Medulla oblongata (tissue), 1 donor: ENCODE data around the gene THRA.
A peak's percentile ranks its signal among the peaks of the same experiment; 100 is the strongest.

Experiments used
- DNase-seq: peaks from one replicate; pipeline ENCODE4 v3.0.0-alpha.2; 2015; ENCODE audit errors: extremely low spot score

The THRA gene, protein sequence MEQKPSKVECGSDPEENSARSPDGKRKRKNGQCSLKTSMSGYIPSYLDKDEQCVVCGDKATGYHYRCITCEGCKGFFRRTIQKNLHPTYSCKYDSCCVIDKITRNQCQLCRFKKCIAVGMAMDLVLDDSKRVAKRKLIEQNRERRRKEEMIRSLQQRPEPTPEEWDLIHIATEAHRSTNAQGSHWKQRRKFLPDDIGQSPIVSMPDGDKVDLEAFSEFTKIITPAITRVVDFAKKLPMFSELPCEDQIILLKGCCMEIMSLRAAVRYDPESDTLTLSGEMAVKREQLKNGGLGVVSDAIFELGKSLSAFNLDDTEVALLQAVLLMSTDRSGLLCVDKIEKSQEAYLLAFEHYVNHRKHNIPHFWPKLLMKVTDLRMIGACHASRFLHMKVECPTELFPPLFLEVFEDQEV

DNA sequence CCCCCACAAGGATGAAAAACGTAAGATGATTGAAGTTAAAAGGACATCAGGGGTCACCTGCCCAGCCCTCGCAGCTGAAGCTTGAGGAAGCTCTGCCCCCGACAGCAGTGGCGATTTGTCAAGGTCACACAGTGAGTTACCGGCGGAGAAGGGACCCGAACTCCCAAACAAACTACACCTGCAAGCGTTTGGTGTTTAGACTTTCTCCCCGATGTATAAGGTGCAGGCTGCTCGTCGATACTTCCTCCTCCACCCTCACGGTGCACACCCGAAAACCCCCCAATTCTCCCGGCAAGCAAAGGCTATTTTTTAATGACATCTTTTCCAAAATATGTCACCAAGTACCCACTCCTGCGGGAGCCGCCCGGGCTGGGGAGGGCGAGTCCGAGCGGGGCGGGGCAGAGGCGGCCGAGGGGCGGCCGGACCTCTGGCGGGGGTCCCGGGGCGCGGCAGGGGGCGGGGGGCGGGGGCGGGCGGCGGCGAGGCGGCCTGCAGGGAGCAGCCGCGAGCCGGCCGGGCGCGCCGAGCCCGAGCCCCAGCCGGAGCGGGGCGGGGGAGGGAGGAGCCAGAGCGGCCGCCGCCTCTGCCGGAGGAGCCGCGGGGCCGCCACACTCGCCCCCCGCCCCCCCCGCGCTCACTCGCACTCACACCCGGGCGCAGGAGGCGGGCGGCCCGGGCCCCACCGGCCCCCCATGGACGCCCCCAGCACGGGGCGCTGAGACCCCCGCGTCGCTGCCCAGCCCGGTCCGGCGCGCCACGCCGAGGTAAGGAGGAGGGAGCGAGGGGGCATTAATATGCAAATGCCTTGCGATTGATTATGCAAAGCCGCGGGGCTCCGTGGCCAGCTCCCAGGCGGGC is at the start of gene THRA:
Gene THRA, plus strand, starts transcription at position 637 of the 858 bp plus-strand sequence. CDS start 11,524 bp downstream, outside the sequence.
- peak; percentile 85 for DNase-seq

DNA sequence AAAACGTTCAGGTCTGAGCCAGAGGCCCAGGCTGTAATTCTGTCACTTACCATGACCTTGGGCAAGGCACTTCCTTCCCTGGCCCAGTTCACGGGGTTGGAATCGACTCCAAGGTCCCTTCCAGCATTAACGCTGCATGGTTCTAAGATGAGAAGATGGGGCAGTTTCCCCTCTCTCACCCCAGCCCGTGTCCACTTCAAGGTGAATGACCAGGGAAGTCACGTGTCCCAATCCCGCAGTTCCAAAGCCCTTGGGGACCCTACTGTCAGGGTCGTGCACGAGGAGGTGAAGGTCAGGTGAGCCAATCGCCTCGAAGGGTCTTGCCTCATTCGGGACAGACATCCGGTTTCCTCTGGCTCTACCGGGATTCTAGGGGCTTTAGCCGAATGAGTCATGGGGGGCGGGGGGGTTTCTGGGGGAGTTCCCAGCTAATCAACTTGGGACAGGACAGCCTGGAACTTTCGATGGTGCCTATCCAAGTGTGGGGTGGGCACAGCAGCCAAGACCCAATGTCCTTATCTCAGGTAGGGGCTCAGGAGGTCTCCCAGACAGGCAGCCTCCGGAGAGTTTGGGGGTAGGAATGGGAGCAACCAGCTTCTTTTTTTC is 48.3 kb upstream of the THRA start:
- no peak for DNase-seq

DNA sequence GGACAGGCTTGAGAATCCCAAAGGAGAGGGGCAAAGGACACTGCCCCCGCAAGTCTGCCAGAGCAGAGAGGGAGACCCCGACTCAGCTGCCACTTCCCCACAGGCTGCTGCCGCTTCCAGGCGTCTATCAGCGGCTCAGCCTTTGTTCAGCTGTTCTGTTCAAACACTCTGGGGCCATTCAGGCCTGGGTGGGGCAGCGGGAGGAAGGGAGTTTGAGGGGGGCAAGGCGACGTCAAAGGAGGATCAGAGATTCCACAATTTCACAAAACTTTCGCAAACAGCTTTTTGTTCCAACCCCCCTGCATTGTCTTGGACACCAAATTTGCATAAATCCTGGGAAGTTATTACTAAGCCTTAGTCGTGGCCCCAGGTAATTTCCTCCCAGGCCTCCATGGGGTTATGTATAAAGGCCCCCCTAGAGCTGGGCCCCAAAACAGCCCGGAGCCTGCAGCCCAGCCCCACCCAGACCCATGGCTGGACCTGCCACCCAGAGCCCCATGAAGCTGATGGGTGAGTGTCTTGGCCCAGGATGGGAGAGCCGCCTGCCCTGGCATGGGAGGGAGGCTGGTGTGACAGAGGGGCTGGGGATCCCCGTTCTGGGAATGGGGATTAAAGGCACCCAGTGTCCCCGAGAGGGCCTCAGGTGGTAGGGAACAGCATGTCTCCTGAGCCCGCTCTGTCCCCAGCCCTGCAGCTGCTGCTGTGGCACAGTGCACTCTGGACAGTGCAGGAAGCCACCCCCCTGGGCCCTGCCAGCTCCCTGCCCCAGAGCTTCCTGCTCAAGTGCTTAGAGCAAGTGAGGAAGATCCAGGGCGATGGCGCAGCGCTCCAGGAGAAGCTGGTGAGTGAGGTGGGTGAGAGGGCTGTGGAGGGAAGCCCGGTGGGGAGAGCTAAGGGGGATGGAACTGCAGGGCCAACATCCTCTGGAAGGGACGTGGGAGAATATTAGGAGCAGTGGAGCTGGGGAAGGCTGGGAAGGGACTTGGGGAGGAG is 47.5 kb upstream of the THRA start, which contains the start of gene CSF3:
Gene CSF3, plus strand, starts transcription at position 436 of the 993 bp plus-strand sequence. Its CDS starts 35 bp downstream, at position 471.
- DNase-seq = no peak

DNA sequence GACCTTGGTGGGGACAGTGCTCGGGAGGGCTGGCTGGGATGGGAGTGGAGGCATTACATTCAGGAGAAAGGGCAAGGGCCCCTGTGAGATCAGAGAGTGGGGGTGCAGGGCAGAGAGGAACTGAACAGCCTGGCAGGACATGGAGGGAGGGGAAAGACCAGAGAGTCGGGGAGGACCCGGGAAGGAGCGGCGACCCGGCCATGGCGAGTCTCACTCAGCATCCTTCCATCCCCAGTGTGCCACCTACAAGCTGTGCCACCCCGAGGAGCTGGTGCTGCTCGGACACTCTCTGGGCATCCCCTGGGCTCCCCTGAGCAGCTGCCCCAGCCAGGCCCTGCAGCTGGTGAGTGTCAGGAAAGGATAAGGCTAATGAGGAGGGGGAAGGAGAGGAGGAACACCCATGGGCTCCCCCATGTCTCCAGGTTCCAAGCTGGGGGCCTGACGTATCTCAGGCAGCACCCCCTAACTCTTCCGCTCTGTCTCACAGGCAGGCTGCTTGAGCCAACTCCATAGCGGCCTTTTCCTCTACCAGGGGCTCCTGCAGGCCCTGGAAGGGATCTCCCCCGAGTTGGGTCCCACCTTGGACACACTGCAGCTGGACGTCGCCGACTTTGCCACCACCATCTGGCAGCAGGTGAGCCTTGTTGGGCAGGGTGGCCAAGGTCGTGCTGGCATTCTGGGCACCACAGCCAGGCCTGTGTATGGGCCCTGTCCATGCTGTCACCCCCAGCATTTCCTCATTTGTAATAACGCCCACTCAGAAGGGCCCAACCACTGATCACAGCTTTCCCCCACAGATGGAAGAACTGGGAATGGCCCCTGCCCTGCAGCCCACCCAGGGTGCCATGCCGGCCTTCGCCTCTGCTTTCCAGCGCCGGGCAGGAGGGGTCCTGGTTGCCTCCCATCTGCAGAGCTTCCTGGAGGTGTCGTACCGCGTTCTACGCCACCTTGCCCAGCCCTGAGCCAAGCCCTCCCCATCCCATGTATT is 46.5 kb upstream of the THRA start:
- no peak for DNase-seq

DNA sequence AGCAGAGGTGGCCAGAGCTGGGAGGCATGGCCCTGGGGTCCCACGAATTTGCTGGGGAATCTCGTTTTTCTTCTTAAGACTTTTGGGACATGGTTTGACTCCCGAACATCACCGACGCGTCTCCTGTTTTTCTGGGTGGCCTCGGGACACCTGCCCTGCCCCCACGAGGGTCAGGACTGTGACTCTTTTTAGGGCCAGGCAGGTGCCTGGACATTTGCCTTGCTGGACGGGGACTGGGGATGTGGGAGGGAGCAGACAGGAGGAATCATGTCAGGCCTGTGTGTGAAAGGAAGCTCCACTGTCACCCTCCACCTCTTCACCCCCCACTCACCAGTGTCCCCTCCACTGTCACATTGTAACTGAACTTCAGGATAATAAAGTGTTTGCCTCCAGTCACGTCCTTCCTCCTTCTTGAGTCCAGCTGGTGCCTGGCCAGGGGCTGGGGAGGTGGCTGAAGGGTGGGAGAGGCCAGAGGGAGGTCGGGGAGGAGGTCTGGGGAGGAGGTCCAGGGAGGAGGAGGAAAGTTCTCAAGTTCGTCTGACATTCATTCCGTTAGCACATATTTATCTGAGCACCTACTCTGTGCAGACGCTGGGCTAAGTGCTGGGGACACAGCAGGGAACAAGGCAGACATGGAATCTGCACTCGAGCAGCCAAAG is 45.2 kb upstream of the THRA start:
- DNase-seq = no peak

DNA sequence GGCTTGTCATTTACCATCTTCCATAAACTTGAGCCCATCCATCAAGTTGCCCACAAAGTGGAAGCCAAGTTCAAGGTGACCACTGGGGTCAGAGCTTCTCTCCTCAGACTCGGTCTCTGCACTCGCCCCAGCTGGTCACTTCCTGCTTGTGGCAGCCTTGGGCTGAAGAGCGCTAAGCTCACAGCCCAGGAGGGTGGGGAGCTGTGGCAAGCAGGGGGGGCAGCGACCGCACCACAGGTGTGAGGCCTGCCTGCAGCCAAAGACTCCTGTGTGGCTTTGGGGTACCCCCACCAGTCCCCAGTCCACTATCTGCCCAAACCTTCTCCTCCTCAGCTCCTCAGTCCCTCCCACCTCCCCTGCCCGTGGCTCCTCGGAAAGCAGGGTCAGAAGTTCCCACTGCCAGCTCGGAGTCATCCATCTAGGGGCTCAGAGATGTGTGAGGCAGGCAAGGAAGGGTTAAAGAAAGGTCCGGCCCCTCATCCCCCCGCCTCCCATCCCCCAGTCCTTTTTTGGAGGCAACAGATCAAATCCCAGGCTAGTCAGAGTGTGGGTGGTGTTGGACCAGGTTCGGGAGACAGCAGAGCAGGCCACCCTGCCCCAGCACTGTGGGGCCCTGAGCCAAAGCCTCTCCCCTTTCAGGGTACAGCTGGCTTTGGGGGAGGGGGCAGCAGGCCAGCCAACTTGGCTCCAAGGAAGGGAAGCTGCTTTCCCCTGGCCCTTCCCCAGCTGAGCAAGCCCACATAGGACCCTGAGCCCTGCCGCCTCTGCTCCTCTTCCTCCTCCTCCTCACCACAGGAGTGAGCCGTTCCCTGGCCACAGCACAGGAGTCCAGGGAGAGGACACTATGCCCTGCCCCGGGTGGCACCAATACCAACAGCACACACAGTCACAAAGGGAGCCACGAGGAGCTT is 44.3 kb upstream of the THRA start:
- DNase-seq = no peak

DNA sequence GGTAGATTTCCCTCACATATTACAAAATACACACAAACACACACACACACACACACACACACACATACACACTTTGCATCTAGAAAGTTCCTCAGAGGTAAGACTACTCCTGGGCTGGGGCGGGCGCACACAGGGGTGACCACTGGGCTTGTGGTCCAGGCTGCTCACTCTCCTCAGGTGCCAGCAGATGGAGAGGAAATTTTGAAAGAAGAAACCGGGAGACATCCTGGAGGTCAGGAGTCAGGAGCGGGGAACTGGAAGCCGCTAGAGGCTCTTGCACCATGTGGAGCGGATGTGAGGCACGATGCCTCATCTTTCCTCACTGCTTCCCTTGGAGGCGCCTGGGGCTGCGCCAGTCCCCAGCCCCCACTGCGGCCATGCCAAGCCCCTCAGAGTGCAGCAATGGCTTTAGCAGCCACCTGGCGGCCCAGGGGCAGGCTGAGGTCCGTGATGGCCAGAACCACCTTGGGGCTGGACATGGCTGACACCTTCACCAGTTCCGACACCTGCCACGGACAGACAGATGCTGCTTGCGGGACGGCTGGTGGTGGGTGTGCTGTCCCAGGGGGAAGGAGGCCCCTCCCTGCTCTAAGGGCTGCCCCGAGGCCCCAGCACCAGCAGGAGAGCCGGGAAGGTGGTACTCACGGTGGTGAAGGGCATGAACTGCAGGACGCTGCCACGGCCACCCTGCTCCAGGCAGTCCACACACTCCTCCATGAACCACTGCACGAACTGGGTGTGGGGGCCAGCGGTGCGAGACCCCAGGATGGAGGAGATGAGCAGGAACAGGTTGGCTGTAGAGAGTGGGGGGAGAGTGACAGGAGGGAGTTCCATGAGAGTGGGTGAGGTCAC is 43.4 kb upstream of the THRA start:
- no peak for DNase-seq

DNA sequence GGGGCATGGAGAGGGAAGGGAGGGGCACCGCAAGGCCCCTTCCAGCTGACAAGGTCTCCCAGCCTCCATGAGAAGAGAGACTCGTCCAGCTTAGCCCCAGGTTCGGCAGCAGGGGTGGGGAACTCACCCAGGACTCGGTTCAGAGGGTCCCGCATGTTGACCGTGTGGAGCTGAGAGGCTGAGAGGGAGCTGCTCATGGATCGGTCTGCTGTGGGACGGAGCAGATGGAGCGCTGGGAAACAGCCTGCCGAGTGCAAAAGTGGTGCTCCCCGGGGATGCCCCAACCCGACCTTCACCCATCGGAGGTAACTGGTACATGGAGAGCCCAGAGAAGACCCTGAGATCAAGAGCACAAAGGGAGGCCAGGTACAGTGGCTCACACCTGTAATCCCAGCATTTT is 42.6 kb upstream of the THRA start:
- DNase-seq = no peak

DNA sequence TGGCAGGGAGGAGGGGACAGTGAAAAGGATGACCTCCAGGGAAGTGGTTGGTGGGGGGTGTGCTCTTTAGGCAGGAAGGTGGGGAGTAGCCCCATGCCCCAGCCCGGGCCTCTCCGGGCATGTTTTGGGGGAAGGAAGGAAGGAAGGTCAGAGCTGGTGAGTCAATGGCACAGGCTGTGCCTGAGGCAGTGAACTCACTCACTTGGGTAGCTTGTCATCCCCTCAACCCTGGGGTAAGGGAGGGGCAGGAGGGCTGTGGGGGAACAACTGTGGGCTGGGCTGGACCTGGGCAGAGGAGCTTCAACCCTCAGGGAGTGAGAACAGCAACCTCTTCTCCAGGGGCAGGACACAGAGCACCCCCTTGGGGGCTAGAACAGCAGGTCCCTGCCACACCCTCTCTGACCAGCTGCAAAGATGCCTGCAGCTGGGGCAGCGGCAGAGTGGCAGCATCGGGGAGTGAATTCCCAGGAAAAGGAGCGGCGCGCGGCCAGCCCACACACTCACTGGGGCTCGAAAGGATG is 41.3 kb upstream of the THRA start:
- peak; percentile 46 for DNase-seq

DNA sequence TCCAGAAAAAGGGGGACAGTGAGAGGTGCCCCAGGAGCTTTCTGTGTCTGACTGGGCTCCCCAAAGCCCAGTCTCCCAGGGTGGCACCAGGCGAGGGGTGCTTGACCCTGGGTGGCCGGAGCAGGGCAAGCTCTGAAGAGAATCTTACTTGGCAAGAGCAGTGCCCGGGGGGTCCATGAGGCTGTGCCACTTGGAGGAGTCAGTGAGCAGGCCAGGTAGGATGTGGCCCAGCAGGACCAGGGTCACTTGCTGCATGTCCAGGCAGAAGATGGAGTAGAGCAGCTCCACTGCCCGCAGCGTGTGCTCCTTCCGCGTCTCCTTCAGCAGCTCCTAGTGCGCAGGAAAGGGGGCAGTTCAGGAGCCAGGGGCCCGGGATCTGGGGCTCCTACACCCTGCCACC is 40.3 kb upstream of the THRA start:
- DNase-seq = no peak

DNA sequence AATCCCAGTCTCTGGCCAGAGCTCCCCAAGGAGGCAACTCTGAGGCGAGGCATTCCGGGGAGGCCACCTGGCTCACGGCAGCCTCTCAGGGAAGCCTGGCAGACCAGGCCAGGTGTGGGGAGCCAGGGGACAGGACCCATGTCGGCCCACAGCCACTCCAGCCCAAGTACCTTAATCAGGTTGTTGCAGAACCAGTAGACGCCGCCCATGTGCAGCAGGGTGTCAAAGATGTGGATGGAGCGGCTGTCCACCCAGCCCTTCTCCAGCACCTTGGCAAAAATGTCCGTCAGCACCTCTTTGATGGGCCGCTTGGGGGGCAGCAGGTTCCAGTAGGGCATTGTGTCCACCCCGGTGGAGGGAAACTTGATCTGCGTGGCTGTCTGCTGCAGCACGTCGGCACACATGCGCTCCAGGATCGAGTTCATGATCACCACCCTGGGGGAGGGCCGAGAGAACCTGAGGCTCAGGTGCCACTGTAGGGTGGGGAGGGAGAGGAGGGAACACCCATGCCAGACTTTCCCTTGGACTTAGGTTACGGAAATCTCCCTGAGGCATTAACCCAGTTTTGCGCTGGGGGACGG is 39.7 kb upstream of the THRA start:
- no peak for DNase-seq

DNA sequence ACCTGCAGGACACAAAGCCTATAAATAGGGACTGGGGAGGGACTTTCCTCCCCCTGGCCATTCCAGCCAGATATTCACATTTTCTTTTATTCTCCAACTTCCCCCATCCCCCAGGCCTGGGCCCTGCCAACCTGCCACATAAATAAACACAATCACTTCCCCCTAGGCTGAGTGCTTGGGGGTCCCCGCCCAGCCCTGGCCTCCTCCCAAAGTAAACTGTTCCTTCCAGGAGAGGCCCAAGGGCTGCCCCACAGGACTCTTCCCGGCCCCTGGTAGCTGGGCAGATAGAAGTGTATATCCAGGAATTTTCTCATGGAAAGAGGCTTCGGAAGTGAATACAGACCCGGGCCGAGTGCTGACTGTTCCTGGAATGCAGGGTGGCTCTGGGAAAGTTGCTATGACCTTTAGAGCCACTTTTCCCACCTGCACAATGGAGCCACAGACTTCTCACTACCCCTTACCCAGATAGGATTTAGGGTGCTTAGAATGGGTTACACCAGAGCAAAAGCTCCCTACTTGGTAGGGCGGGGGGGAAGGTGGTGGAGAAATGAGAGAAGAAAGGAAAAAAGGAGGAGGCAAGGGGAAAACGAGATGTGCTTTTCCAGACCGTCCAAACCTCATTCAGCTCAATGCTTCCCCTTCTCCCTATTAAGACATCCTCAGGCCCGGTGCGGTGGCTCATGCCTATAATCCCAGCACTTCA is 39.0 kb upstream of the THRA start:
- no peak for DNase-seq

DNA sequence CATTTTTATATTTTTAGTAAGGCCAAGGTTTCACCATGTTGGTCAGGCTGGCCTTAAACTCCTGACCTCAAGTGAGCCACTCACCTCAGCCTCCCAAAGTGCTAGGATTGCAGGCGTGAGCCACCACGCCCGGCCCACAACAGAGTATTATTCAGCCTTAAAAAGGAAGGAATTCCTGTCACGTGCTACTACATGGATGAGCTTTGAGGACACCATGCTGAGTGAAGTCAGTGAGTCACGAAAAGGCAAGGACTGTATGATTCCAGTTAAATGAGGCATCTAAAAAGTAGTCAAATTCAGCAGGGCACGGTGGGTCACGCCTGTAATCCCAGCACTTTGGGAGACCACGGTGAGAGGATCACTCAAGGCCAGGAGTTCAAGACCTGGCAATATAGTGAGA is 37.9 kb upstream of the THRA start:
- no peak for DNase-seq

DNA sequence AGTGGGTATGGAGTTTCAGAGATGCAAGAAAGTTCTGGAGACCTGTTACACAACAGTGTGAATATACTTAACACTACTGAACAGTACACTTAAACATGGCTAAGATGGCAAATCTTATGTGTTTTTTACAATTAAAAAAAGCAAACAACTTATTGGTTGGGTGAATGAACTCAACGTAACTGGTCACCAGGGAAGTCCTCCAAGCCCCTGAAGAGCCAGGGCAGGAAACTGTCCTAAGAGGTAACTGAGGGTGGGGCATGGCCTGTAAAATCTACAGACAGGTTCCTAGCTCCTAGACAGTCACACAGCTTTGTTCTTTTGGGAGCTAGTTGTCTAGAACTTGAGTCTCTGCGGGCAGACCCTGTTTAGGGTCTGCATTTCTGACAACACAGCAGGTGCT is 37.2 kb upstream of the THRA start:
- DNase-seq = no peak

DNA sequence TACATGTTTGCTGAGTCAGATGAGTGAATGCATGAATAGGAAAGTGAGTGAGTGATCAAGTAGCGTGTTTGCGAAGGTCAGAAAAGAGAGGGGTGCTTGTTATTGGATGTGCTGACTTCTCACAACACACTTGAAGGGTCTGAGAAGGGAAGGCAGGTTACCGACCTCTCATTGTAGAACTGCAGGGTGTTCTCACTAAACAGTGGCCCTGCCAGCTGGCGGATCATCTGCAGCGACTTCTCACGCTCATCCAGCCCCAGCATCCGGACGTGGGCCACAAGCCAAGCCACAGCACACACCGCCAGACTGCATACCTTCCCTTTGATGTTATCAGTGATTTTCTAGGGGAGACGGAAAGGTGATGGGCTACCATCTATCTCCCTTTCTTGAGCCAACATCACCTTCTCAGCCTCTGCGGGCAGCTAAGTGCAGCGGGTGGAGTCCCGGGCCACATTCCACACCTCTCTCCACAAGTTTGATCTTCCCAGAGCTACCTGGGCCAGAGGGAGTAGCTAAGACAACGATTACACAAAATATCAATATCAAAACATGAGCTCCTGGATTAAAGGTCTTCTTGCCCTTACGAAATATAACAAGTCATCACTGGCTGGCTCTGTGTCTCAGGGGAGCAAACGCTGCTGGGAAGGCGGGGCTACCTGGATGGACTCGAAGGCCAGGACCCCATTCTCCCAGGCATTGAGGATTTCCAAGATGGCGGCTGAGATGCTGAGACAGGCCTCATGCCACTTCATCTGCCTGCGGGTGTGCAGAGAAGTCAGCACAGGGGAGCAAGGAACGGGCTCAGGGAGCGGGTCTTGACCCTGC is 36.6 kb upstream of the THRA start:
- no peak for DNase-seq
